GM19467 (cell line): ENCODE measurements around the gene FMN2.

ENCODE experiments used
- ATAC-seq: cut with Tn5 transposase; IDR thresholded peaks from one replicate; pipeline ENCODE4 v1.9.1; 2021; ENCODE audit warnings: mild to moderate bottlenecking, moderate library complexity; ENCODE audit not compliant: unreplicated experiment

FMN2 gene

GRCh38 chr1:240096974-240097373 lies 5.3 kb downstream of the FMN2 start:
- no peak for ATAC-seq

GRCh38 chr1:240098534-240098933 lies 6.9 kb downstream of the FMN2 start:
- ATAC-seq = no peak

DNA sequence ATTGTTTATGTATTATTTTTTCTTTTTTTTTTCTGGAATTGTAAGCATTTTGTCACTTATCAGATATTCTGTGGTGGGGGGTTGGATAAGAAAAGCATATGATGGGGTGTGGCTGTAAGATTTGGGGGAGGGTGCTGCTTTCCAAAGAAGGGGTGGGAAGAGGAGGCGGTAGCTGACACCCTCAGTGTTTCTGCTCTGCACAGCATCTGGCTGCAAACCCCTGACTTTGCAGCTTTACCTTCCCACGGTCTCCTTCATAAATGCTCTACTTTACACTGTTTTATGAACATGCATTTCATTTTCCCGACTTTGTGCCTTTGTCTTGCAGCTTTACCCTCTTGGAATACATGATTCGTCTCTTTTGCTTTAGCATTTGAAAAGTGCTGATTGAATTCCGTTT lies 7.6 kb downstream of the FMN2 start:
- ATAC-seq = no peak

DNA sequence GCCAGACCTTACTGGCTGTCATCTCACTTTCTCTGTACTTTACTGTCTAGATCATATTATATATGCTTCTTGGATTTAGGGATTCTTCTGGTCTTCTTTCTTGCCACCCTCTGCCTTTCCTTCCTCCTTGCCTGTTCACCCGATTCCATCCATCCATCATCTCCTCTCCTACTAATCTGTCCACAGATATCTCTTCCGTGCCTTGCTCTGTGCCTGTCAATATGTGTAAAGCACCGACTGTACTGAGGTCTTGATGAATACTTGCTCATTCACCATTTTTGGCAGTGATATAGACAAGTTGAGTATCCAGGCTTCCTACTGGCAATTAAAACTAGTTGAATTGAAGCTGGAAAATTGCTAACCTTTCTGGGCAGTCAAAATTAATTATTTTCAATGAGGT lies 8.1 kb downstream of the FMN2 start:
- no peak for ATAC-seq

- no peak for ATAC-seq
Measured at GRCh38 chr1:240100371-240100934, 8.8 kb downstream of the FMN2 start.

DNA sequence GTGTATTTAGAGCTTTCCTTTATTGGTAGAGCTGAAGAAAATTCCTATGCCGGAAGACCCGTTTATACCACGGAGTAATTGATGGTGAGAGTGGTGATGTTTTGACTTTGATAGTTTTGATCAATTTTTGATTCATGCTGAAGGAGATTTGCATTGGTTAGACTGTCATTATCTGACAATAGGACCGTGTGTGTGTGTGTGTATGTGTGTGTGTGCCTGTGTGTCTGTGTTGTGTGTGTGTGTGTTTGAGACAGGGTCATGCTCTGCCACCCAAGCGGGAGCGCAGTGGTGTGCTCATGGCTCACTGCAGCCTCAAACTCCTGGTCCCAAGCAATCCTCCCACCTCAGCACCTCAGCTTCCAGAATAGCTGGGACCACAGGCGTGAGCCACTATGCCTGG lies 9.6 kb downstream of the FMN2 start:
- ATAC-seq = no peak

DNA sequence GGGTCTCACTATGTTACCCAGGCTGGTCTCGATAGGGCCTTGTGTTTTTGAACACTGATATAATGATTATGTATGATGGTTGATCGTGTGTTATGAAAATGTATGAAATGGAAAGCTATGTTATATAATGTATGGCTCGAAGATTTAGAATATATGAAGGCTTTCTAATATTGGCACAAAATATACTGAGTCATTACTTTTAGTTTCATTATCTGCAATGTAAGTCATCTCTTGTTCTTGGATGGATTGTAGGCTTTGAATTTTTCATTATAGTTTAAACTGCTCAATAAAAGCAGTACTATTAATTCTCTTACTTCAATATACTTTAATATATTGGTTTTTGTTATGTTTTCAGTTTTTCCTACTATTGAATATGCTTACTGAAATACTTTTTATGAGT lies 10.1 kb downstream of the FMN2 start:
- ATAC-seq = no peak

DNA sequence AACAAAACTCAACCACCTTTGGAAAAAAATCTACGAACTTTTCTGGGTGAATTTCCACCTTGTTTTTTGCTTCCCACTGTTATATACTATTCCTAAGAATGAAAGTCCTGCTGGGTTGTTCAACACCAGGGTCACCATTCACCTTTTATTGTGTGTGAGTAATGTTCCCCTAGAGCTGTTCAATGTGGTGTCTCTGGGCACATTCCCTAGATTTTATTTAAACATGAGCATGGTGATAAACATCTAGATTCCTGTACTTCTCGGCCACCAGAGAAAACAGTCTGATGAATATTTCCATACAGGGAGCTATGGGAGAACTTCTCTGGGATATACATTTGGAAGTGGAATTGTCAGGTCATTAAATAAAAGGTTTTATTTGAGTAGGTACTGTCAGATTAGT lies 13.0 kb downstream of the FMN2 start:
- ATAC-seq = no peak

GRCh38 chr1:240107058-240107684 lies 15.5 kb downstream of the FMN2 start:
- no peak for ATAC-seq

DNA sequence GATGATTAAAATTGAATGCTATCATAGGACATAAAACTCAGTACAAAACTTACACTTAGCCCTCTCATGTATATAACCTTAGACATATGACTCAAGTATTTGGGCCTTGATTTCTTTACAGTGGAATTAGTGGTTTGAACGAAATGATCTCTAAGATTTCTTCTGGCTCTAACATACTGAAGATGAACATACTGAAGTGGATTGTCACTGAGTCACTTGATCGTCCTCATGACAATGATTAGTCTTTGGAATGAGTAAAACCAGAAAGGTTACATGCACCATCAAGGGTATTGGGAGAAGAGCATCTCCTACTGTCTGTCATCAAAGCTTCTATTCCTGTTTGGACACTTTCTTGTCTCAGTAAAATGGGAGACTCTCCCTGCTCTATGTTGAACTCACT lies 17.4 kb downstream of the FMN2 start:
- ATAC-seq = no peak

- no peak for ATAC-seq
Measured at GRCh38 chr1:240109920-240110636, 18.4 kb downstream of the FMN2 start.

- no peak for ATAC-seq
Measured at GRCh38 chr1:240111558-240111957, 19.9 kb downstream of the FMN2 start.

GRCh38 chr1:240114222-240114621 lies 22.5 kb downstream of the FMN2 start:
- ATAC-seq = no peak

DNA sequence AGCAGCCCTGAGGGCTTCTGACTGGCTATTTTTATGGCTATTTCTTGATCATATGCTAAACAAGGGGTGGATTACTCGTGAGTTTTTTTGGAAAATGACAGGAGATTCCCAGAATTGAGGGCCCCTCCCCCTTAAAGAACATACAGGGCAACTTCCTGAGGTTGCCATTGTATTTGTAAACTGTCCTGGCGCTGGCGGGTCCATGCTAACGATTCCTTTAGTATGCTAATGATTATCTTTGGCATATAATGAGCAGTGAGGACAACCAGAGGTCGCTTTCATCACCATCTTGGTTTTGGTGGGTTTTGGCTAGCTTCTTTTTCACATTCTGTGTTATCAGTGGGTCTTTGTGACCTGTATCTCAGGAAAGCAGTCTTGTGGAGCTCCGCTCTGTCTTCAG lies 24.1 kb downstream of the FMN2 start:
- no peak for ATAC-seq

GRCh38 chr1:240116831-240117769 lies 25.4 kb downstream of the FMN2 start:
- no peak for ATAC-seq

- ATAC-seq = no peak
Measured at GRCh38 chr1:240117930-240118329, 26.2 kb downstream of the FMN2 start.

- no peak for ATAC-seq
Measured at GRCh38 chr1:240122639-240123613, 31.2 kb downstream of the FMN2 start.

DNA sequence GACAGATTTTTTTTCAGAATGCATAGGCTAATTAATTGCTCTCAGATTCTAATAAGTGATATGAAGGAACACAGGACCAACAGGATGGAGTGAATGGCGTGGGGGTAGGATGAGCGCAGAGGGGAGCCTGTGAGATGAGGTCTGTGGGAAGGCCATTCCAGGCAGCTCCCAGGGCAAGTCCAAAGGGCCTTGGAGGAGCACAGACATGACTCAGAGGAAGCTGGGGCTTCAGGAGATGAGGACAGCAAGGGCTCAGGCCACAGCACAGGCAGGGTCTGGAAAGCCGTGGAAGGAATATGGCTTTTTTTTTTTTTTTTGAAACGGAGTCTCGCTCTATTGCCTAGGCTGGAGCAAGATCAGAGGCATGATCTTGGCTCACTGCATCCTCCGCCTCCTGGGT lies 35.1 kb downstream of the FMN2 start:
- no peak for ATAC-seq

GRCh38 chr1:240128366-240128765 lies 36.7 kb downstream of the FMN2 start:
- ATAC-seq = no peak

- ATAC-seq = no peak
Measured at GRCh38 chr1:240134113-240134512, 42.4 kb downstream of the FMN2 start.
